ENCODE data around the gene SETD2. TPM values are rescaled to one million over a fixed set of nuclear protein-coding genes. Genes with fewer than 3 reads are reported as not detected.

SETD2 gene
- total RNA-seq, 2 experiments from 2014 or later = 55.7 to 74.5 TPM

GRCh38 chr3:47019201-47019600, 144.7 kb downstream of the SETD2 start:
- H3K9me3 ChIP-seq (ENCODE audit: low read length) = no peaks in the 10 kb centered on the region
- H3K4me2 ChIP-seq (ENCODE audit: low read length) = no peak overlapping the region
- DNase-seq (ENCODE audit: low spot score) = no peak
- no peak overlapping the region for H3K27ac ChIP-seq (ENCODE audit: low read depth, low read length, poor library complexity, severe bottlenecking)
- H4K20me1 ChIP-seq (ENCODE audit: insufficient read depth, low read length) = peaks cover 6% of the 10 kb centered on the region; the same call in 1 of the 2 replicates
- POLR2A ChIA-PET = interaction anchor here (1.3 to 1.7 kb wide), 2 partner anchors 16 to 42 kb away, joined by 3 to 4 read pairs; no protein-coding TSS in a partner anchor
- no peak overlapping the region for H3K4me3 ChIP-seq (ENCODE audit: low read depth, low read length, poor library complexity, severe bottlenecking)
- no peaks in the 10 kb centered on the region for H3K9me2 ChIP-seq (ENCODE audit: insufficient read depth, low read length)
- H3K79me2 ChIP-seq (ENCODE audit: insufficient read depth, low read depth, low read length) = peaks cover 14% of the 10 kb centered on the region; the same call in 1 of the 2 replicates
- no peak overlapping the region for H2AFZ ChIP-seq (ENCODE audit: low read length)
- CTCF ChIA-PET (ENCODE audit: unreplicated experiment) = no interaction called here
- peaks cover 26% of the 10 kb centered on the region for H3K4me1 ChIP-seq (ENCODE audit: insufficient read depth, low read length, poor library complexity, severe bottlenecking)
- H3K36me3 ChIP-seq (ENCODE audit: insufficient read depth, low read length) = peaks cover 79% of the 10 kb centered on the region
- intact Hi-C loops (cut with micrococcal nuclease; ENCODE audit: unreplicated experiment) = loop anchor here (5.0 to 10.0 kb wide), 2 partner anchors 314 to 363 kb away; partner anchors contain the start of genes PTPN23 and TMIE
- TF ChIP-seq CTCF (conservative IDR thresholded peaks at IDR 0.05; ENCODE audit: low read length) = no peak
- TF ChIP-seq EZH2phosphoT487 (IDR thresholded peaks at IDR 0.05; ENCODE audit: borderline replicate concordance, low read depth, low read length) = no peak
- BruUV-seq (replicated peaks) = no TSS peak

- DNase-seq (ENCODE audit: low spot score) = no peak
- Histone ChIP-seq H3K9me3 (ENCODE audit: low read length) (no peaks in the 10 kb centered on the region), H3K4me3 (ENCODE audit: low read depth, low read length, poor library complexity, severe bottlenecking) (no peak overlapping the region), H3K79me2 (ENCODE audit: insufficient read depth, low read depth, low read length) (peaks cover 11% of the 10 kb centered on the region; the same call in 1 of the 2 replicates), H3K4me2 (ENCODE audit: low read length) (no peak overlapping the region), H3K9me2 (ENCODE audit: insufficient read depth, low read length) (no peaks in the 10 kb centered on the region), H3K27ac (ENCODE audit: low read depth, low read length, poor library complexity, severe bottlenecking) (peak overlapping the region; percentile 61), H4K20me1 (ENCODE audit: insufficient read depth, low read length) (peaks cover 6% of the 10 kb centered on the region; the same call in 1 of the 2 replicates), H2AFZ (ENCODE audit: low read length) (no peak overlapping the region), H3K36me3 (ENCODE audit: insufficient read depth, low read length) (peaks cover 86% of the 10 kb centered on the region), H3K4me1 (ENCODE audit: insufficient read depth, low read length, poor library complexity, severe bottlenecking) (peaks cover 26% of the 10 kb centered on the region)
- intact Hi-C loops (cut with micrococcal nuclease; ENCODE audit: unreplicated experiment) = loop anchor here (5.0 to 10.0 kb wide), 2 partner anchors 313 to 364 kb away; partner anchors contain the start of genes PTPN23 and TMIE
- TF ChIP-seq CTCF (conservative IDR thresholded peaks at IDR 0.05; ENCODE audit: low read length) = no peak
- TF ChIP-seq EZH2phosphoT487 (IDR thresholded peaks at IDR 0.05; ENCODE audit: borderline replicate concordance, low read depth, low read length) = no peak
- POLR2A ChIA-PET = interaction anchor here (0.6 to 1.7 kb wide), 3 partner anchors 29 to 57 kb away, joined by 4 to 6 read pairs (median 5); no protein-coding TSS in a partner anchor
- BruUV-seq (replicated peaks) = no TSS peak
- CTCF ChIA-PET (ENCODE audit: unreplicated experiment) = no interaction called here
Measured at GRCh38 chr3:47018269-47018611, 145.7 kb downstream of the SETD2 start.
